GM19099 (cell line): ENCODE data around the gene NT5DC1.

Source experiments
- POLR2A ChIP-seq: IDR thresholded peaks from 3 replicates; pipeline ENCODE4 v1.6.1; 2011; ENCODE audit warnings: low read depth; ENCODE audit not compliant: insufficient read length; ENCODE audit errors: extremely low read depth

Gene NT5DC1

DNA sequence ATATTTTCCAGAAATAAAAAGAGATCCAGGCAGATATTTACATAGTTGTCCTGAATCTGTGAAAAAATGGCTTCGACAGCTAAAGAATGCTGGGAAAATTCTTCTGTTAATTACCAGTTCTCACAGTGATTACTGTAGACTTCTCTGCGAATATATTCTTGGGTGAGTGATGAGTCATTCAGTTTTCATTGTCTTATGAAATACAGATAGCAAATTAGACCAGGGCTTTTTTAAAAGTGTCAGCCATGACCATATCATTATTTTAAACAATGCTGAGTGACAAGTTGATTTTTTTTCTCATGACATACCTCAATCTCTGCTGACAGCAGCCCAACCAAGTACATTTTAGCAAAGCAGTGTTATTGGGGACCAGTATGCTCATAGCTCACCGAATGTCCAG is 120.4 kb downstream of the NT5DC1 start:
- no peak for TF ChIP-seq POLR2A

DNA sequence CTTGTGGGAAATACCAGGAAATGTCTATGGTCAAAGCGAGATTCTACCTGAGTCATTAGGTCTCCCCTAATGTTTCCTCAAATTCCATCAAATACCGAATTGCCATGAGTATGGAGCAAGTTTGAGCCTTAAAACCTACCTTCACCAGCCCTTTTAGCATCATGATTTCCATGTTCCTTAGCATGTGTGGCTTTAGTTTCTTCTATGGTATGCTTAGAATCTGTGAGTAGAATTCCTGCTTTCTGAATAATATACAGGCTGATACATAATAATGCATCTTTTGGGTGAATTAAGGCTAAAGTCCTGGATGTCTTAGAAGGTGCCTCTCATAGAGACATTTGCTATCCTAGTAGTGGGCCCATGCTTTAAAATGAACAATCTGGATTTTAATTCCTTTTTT is 121.3 kb downstream of the NT5DC1 start:
- TF ChIP-seq POLR2A: no peak

DNA sequence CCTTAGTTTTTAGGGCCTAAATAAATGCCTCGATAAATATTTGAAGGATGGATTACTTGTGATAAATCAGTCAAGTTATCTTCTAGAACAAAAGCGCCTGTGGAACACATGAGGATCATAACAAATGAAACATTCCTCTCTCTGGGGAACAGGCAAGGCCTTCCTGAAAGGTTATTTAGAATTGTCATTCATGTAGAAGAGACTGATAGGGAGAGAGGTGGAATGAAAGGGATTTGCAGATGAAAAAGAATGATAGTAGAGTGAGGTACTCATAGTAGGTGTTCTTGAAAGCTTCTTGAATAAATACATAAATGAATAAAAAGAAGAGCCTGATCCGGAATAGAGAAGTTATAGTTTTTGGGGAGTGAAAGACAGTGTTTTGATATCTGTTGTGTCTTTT is 122.7 kb downstream of the NT5DC1 start:
- TF ChIP-seq POLR2A: no peak

DNA sequence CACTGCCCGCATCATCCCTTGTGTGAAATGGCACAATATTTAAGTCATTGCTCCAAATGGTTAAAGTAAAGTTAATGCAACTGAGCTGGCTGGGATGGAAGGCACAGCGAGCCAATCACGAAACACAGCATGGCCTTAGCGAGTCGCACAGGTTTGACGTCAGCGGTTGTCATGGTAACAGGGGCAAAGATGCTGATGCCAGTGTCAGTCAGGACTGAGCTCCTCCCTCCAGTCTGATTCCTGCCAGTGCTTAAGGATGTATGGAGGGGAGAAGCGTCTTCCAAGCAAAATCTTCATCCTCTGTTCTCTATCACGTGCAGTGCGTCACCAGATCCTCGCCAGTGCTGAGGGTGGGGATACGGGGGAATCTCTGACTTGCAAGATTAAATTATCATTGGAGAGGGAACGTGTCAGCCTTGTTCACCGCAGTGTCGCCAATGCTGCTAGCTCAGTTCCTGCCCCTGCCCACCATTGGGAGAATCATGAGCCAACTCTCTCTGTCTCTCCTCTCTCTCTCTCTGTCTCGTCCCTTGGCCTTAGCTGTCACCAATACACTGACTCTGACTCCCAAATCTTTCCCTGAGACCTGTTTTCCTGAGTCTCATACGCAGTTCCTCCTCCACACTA is 128.7 kb downstream of the NT5DC1 start:
- no peak for TF ChIP-seq POLR2A

DNA sequence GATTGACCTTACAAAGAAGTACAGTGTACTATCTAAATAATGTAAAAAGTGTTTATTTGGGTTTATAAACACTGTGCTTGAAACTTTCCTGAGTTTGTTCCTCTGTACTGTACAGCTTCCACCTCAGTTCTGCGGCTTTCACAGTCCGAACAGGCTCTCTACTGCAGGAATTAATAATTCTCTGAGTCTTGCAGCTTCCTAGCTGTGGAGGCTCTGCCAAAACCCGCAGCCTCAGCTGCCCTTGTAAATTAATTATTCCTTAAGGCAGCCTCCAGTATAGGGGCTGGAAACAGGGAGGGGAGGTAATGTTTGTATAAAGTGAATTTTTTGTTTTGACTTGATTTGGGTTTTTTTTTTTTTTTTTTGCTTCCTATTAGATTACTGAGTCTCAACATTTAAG is 134.0 kb downstream of the NT5DC1 start:
- TF ChIP-seq POLR2A: no peak

DNA sequence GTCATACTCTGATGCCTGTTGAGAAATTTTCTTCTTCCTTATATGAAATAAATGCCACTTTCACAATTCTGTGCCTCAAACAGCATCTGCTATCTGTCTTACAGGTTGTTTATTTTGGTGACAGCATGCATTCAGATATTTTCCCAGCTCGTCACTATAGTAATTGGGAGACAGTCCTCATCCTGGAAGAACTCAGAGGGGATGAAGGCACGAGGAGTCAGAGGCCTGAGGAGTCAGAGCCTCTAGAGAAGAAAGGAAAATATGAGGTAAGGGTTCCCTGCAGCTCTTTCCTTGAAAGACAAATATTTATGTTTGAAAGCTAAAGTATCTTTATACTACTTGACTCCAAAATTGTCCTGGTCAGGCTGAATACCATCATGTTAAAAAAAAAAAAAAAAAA is 137.4 kb downstream of the NT5DC1 start:
- TF ChIP-seq POLR2A: no peak

DNA sequence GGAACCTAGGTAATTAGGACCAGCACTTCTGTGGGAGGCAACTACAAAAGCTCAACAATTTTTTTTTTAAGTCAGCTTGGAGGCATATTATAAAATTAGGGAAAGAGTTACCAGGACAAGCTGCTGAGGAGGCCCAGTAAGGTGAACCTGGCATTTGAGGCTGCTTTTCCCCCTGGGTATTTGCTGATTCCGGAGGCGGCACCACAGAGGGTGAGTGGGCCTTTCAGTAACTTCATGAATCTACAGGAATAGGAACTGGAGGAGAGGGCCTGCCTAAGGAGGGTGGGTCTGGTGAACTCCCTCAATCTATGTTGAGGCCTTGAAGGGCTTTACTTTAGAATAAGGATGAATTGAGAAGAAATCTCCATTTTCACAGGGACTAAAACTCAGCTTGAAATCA is 138.6 kb downstream of the NT5DC1 start:
- TF ChIP-seq POLR2A: no peak

DNA sequence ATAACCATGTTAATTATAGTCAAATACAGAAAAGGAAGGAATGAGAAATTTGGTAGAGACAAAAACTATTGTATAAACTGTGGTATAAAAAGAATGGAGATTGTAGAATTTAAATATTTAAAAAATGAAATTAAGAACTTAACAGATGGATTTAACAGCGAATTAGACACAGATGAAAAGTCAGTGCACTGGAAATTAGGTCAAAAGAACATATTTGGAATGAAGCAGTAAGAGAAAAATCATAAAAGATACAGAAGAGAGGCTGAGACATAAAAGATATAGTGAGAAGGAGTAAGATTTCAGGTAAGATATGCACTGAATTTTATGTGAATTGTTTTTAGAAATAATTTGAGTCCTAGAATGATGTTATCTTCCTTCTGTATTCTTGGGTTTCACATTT is 139.2 kb downstream of the NT5DC1 start:
- TF ChIP-seq POLR2A: no peak

DNA sequence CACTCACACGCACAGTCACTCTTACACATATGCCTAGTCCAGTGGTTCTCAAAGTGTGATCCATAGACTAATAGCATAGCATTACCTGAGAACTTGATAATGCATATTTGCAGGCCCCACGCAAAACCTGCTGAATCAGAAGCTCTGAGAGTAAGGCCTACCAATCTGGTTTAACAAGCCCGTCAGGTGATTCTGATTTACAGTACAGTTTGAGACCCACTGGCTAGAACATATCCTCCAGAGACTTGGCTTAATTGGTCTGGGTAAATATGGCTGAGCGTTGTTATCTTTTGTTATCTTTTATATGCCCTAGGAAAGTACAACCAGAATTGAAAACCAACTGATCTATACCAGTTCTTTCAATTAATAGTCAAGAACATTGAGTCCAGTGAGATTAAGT is 143.6 kb downstream of the NT5DC1 start:
- TF ChIP-seq POLR2A: no peak

DNA sequence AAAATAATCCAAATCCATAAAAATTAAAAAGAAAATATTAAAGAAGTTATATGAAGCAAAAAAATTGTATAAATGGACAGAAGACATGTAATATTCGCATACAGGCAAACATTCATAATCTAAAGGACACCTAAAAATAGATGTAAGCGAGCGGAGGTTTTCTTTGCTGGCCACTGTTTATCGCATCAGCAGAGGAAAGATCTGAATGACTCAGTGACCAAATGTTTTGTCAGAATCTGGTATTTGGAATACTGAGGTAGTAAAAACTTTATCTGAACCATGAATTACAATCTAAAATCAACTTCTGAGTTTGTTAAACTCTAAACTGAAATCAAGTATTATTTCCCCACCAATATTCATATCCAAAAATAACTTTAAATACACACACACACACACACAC is 145.4 kb downstream of the NT5DC1 start:
- TF ChIP-seq POLR2A: no peak

DNA sequence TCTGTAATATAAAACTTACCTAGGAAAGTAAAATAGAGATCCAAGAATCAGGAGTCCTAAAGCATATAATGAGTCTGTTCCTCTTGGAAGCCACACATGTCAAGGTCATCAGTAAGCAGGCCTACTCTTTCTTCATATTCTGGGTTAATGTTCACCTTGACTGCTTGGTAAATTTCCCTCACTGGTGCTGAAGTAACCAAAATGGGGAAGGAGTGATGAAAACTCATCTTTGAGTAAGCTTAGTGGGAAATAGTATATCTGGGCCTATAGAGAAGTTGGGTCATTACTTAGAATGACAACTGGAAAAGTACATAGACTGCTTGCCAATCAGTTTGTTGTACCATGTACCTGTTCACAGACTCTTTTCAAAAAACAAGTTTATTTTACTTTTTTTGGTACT is 146.6 kb downstream of the NT5DC1 start:
- TF ChIP-seq POLR2A: no peak

DNA sequence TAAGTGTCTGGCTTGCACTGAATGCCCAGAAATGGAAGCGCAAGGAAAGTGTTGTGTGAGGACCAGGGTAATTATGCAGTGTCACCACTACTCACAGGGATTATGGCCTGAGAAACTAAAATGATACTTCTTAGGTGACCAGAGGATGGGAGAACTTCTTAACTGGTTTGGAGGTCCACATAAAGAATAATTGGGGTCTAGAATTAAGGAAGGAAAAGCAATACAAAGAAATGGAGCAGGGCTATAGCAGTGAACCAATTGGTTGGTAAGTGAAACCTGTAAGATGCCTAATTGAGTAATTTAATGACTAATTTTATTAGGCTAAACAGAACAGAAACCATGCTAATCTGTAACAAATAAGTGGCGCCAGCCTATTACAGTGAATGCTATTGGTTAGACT is 147.9 kb downstream of the NT5DC1 start:
- no peak for TF ChIP-seq POLR2A

DNA sequence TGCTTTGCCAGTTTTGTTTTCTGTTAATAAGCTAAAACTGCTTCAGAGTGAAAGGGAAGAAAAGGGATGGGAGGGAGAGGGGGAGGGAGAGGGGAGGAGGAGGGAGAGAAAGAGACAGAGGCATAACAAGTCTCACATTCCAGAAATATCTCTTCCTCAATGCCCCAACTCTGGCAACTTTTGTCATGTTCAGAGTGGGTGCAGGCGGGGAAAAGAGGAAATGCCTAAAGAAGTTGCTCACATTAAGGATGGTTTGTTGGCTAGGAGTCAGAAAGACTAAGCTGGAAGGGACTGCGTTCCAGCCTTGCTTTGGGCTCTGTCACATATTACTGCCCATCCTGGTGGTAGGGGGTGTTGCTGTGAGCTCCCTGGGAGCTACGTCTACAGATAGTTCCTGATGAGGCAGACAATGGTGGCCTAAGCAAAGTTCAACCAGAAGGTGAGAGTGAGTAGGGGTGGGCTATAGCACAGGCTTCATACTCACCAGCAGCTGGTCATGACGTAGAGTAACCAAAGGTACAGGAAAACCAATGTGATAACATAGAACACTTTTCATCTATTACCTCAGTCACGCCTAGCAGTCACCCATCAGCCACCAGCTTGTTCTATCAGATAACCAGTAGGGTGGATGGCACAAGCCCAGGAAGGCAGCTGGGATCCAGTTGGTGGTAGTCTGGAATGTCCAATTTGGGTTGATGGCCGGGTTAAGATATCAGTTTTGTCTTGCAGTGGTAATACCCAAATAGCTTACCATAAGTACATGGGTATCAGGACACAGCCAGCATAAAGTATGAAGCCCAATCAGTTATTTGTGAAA is 151.1 kb downstream of the NT5DC1 start:
- no peak for TF ChIP-seq POLR2A

DNA sequence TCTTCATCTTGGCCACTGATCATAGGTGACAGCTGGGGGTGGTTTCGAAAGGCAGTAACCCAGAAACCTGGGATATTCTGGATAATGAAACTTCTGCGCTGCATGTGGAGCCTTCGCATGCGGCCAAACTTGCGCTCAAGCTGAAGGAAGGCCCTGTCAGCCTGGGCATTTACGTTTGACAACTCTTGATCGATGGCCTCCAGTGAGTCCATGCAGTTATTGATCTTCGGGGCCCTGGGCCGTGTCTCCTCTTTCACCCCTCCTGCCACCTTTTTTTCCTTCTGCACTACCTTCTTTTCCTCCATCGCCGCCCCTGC is 152.5 kb downstream of the NT5DC1 start:
- no peak for TF ChIP-seq POLR2A

DNA sequence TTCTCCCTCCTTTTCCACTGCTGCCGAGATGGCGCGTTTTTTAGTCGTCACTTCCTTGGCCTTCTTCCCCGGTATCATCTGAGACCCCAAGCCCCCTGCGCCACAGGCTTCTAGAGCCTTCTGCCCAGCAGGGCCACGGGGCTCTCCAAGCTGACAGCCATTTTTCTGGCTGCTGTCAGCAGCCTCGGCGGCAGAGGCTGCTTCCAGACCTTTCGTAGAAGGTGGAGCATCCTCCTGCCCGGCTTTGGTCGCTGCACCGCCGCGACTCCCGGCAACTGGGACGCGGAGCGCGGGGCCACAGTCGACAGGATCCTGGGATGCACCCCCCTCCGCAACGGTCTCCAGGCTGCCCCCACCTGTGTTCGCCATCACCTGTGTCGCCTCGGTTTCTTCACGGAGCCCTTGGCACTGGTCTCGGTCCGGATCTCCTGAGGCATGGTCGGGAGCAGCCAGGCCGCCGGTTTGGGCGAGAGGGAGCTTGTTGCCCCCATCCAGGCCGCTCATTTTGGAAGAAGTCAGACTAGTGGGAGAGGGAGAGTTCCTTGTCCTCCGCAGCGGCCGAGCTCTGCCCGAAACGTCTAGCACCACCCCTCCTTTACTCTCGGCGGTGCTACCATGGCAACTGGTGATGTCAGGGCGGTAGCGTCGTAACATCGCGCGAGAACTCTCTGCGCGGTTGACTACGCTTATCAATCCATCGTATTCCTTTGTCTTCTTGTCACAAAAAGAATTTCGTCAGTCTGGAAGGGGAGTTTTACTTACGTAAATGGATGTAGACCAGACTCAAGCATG is 153.0 kb downstream of the NT5DC1 start, which contains the start of gene TSPYL4:
Gene TSPYL4, minus strand, starts transcription at position 571 of the 792 bp plus-strand sequence. Its CDS starts 67 bp downstream, at position 504.
- TF ChIP-seq POLR2A: peak; percentile 69
